GM20000 (cell line): ENCODE data around the gene CTTNBP2.

Experiments used
- DNase-seq: peaks from one replicate; pipeline ENCODE4 v3.0.0; 2012; ENCODE audit warnings: low spot score
- CTCF ChIP-seq: IDR thresholded peaks from 2 replicates; pipeline ENCODE4 v1.5.1; 2012; ENCODE audit warnings: mild to moderate bottlenecking, control low read depth; ENCODE audit errors: extremely low read depth, missing control alignments

The CTTNBP2 gene

GRCh38 chr7:117871401-117871777 is 1.9 kb downstream of the CTTNBP2 start:
- no peak for DNase-seq
- TF ChIP-seq CTCF = no peak

DNA sequence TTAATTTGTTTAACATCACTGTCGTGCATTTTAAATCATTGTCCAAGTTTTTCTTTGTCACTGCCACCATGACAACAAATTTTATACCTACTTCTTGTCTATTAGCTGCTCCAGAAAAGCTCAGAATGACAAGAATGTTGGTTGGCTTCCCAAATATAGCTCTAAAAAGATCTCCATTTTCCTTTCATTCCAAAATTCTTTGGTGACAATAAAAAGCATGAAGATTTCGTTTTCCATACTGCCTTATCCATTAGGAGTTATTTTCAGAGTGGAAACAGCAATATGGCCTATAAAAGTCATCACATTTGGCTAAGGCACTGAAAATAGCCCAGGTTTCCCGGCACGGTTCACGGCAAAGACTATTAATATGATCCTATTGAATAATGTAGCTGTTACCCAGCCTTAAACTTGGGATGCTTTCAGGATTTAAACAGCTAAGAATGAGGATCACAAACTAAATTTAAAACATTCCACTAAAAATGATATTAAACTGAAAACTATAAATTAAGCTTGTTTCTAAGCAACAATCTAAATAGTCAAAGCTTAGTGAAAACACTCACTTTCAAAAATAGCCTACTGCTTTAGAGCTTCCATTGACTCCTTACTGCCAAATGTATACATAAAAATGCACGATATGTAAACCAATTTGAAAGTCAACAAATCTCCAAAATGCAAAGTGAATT is 2.7 kb downstream of the CTTNBP2 start:
- DNase-seq = no peak
- TF ChIP-seq CTCF = no peak

DNA sequence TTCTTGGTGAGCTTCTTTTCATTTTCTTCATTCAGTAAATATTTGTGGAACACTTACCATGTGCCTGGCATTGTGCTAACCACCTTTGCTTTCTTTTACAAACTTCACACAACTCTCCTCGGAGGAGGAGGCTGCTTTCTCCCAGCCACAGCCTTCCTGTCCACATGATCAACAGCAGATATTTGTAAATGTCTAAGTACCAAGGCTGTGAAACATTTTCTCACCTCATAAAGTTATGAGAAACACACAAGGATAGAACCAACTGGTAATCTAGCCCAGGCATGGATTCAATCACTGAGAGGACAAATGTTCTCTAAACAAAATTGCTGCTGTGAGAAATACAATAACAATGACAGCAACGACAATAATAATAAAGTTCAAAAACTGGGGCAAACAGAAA is 3.9 kb downstream of the CTTNBP2 start:
- no peak for DNase-seq
- no peak for TF ChIP-seq CTCF

- no peak for DNase-seq
- no peak for TF ChIP-seq CTCF
These were observed 9.6 kb downstream of the CTTNBP2 start for GRCh38 chr7:117863618-117864017.

DNA sequence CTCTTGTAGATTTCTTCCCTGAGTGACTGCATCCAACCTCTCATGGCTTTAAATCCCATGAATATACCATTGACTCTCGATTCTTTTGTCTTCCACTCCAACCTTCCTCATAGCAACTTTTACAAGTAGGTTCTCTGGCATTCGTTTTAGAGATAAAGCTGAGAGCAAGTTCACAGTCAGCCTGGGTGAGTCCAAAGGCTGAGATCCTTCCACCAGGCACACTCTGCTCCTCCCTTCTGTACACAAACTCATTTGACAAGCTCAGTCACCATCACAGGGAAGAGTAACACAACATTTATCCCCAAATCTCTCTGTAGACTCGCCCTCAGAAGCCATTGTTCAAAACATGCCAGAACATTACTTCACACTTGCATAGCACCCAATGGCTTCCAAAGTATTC is 10.9 kb downstream of the CTTNBP2 start:
- TF ChIP-seq CTCF = no peak
- no peak for DNase-seq

DNA sequence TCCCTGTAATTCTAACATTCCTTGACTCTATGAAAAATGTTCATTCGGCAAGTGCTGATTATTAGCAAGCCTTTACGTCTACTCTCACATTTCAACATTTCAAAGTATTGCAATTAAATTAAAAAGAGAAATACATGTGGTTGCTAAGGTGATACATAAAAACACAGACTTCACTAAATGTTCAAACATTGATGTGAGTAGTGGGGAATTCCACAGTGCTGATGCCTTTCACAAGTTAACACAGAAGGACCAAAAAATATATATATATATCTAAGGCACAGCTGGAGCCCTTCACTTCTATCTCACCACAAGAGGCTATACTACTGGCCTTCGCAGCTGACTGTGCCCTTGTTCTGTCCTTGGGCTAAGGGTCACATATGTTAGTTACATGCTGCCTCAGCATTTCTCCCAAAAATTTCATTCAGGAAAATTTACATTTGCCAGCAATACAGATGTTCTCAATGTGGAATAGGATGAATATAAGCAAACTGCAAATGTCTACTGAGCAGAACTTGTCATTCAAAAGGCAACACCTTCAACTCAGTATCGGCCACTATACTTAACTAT is 13.9 kb downstream of the CTTNBP2 start:
- no peak for DNase-seq
- no peak for TF ChIP-seq CTCF

- no peak for TF ChIP-seq CTCF
- no peak for DNase-seq
These were observed 14.5 kb downstream of the CTTNBP2 start for GRCh38 chr7:117858712-117859111.
